ENCODE results near the gene RCBTB1.
"Not testable (repeated sequence)": the region's sequence is repeated elsewhere in the genome, so short reads cannot be mapped to it uniquely, and the experiment has no call there.

Gene RCBTB1

GRCh38 chr13:49503951-49504350, 81.4 kb downstream of the RCBTB1 start:
- no peak for DNase-seq

GRCh38 chr13:49502954-49503353, 82.4 kb downstream of the RCBTB1 start:
- DNase-seq, result peak in 3 of 4 experiments; percentile 19 to 34 (median 25)

DNA sequence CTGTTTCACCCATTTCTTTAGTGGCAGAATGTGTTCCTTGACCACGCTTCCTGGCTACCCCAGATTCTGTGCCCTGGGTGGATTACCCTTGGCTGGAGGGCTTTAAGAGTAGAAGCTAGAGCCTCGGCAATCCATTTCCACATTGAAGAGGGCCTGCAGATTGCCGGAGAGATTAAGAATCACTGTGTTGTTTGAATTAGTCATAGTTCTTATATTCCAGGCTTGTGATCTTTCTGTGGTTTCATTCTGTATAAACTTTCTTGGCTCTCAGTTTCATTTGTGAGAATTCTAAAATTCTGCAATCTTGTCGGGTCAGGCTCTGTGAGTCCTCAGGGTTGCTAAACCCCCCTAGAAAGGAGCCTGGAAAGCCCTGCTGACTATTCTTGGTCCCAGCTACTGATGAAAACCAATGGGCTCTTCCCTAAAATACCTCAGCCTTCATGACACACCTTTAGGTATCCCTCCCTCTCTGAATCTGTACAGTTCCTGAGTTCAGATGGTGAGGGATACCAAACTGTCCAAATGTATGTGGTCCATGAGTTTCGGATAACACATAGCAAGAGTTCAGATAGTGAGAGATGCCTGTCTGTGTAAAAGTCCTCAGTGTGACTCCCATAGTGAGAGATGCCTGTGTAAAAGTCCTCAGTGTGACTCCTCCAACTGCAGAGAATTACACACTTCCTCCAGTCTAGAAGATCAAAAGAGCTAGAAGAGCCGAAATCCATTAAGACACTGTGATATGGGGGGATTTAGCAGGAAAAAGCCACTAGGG, 85.3 kb downstream of the RCBTB1 start:
- DNase-seq, result no peak

- DNase-seq, result no peak
Measured at GRCh38 chr13:49498206-49498605, 87.2 kb downstream of the RCBTB1 start.

DNA sequence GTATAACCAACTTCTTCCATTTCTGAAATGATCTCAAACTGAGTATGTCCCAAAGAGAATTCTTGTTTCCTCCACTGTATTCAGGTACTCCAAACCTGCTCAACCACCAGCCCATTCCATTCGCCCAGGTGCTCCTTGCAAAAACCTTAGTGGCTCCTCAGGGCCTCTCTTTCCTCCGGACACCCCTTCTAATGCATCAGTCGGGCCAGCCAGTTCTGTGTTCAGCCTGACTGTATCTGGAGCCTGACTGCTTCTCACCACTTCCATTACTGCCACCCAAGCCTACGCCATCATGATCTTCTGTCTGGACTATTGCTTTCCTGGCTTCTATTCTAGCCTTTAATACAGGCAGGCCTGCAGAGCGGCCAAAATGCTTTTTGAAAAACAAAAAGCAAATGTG, 88.1 kb downstream of the RCBTB1 start:
- DNase-seq, result no peak

DNA sequence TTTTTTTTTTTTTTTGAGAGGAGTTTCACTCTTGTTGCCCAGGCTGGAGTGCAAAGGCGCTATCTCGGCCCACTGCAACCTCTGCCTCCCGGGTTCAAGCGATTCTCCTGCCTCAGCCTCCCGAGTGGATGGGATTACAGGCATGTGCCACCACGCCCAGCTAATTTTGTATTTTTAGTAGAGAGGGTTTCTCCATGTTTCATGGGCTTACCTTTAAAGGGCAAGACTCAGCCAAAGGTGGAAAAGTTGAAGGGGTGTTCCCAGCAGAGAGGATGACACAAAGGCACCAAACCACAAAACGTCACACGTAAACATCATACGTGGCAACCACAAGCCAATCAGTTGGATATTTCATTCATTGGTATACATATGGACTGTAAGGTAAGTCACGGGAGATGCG, 88.5 kb downstream of the RCBTB1 start:
- DNase-seq, result not testable (repeated sequence)

GRCh38 chr13:49495783-49496762, 89.3 kb downstream of the RCBTB1 start, which contains the start of gene PHF11:
Gene PHF11, plus strand, starts transcription at chr13:49495953. Its CDS starts 49 bp downstream, at chr13:49496002.
- DNase-seq, result peak; percentile 83 to 89 (median 86)

GRCh38 chr13:49494645-49495044, 90.7 kb downstream of the RCBTB1 start:
- DNase-seq, result peak in 2 of 4 experiments; percentile 31 to 46

- DNase-seq, result no peak
Measured at GRCh38 chr13:49488563-49488962, 96.8 kb downstream of the RCBTB1 start.

Data from suppressor macrophage (primary cell).